ENCODE measurements around the gene TESMIN. TPM values are rescaled to one million over a fixed set of nuclear protein-coding genes. Genes with fewer than 3 reads are reported as not detected.

Gene TESMIN
- total RNA-seq, 1 experiment from 2014 or later, result 45.2 TPM

DNA sequence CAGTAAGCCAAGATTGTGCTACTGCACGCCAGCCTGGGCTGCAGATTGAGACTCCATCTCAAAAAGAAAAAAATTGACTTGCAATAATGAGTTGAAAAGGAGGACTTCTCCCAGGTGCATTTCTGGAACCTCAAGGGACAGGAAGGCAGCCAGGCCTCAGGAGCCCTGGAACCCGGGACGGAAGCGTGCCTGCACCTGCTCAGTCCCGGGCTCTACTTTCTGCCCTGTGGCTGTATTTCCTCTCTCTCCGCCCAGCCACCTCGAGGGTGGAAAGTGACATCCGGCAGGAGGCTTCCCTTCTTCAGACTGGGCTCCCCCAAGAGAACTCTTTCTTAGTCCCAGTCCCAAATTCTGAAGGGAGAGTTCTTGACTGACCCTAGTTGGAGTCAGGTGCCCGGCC, 87.2 kb downstream of the TESMIN start:
- Histone ChIP-seq H2BK120ac (ENCODE audit: low read depth, low read length, poor library complexity, severe bottlenecking) (no peak overlapping the region), H3T11ph (ENCODE audit: low read length) (no peak overlapping the region)

More for the DNA sequence above, 87.2 kb downstream of the TESMIN start:
- no peak overlapping the region for H3K18ac ChIP-seq (ENCODE audit: insufficient read length, low read depth, low read length)
- H3K9me3 ChIP-seq (ENCODE audit: control insufficient read depth, low read depth, low read length), result no peaks in the 10 kb centered on the region
- H3K9ac ChIP-seq (ENCODE audit: extremely low read depth, insufficient read length, low read length), result no peak overlapping the region
- H3K79me2 ChIP-seq (ENCODE audit: insufficient read depth, low read length), result no peaks in the 10 kb centered on the region
- no peak overlapping the region for H4K5ac ChIP-seq (ENCODE audit: insufficient read length, low read depth, low read length)
- H4K91ac ChIP-seq (ENCODE audit: insufficient read length, low read depth, low read length), result no peak overlapping the region
- no peak overlapping the region for H2BK12ac ChIP-seq (ENCODE audit: insufficient read length, low read depth, low read length)
- WGBS (ENCODE audit: extremely low coverage, insufficient read length, low lambda C conversion rate), result no CpG with 5 or more reads among the region's 9 CpGs
- no peak overlapping the region for H2AFZ ChIP-seq (ENCODE audit: low read length)
- no peak overlapping the region for H3K27ac ChIP-seq (ENCODE audit: insufficient read length, low read depth, low read length)
- H3K14ac ChIP-seq (ENCODE audit: insufficient read depth, low read length), result no peak overlapping the region; the same call in 1 of the 2 replicates
- H3K9me3 Mint-ChIP-seq, result peaks cover 3 to 6% of the 10 kb centered on the region in 2 experiments; a peak in 4 of 5 replicates
- H3K79me1 ChIP-seq (ENCODE audit: insufficient read depth, low read depth, low read length, poor library complexity, severe bottlenecking), result no peaks in the 10 kb centered on the region
- DNase-seq, result no peak
- no peaks in the 10 kb centered on the region for H3K36me3 Mint-ChIP-seq (ENCODE audit: insufficient read depth in 1 of 3, low read depth in 3 of 3)
- no peaks in the 10 kb centered on the region for H3K23me2 ChIP-seq (ENCODE audit: insufficient read length, low read depth, low read length, poor library complexity, severe bottlenecking)
- no peaks in the 10 kb centered on the region; the same call in 1 of the 2 replicates for H3K4me1 ChIP-seq (ENCODE audit: insufficient read depth, low read length)
- TF ChIP-seq, protein P1, sequence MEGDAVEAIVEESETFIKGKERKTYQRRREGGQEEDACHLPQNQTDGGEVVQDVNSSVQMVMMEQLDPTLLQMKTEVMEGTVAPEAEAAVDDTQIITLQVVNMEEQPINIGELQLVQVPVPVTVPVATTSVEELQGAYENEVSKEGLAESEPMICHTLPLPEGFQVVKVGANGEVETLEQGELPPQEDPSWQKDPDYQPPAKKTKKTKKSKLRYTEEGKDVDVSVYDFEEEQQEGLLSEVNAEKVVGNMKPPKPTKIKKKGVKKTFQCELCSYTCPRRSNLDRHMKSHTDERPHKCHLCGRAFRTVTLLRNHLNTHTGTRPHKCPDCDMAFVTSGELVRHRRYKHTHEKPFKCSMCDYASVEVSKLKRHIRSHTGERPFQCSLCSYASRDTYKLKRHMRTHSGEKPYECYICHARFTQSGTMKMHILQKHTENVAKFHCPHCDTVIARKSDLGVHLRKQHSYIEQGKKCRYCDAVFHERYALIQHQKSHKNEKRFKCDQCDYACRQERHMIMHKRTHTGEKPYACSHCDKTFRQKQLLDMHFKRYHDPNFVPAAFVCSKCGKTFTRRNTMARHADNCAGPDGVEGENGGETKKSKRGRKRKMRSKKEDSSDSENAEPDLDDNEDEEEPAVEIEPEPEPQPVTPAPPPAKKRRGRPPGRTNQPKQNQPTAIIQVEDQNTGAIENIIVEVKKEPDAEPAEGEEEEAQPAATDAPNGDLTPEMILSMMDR (conservative IDR thresholded peaks at IDR 0.05), result no peak
- no peak overlapping the region for H2BK5ac ChIP-seq (ENCODE audit: insufficient read length, low read length)
- no peak overlapping the region for H2BK20ac ChIP-seq (ENCODE audit: low read depth, low read length, poor library complexity, severe bottlenecking)
- H4K8ac ChIP-seq (replicated peaks; ENCODE audit: insufficient read length, low read depth, low read length), result no peak overlapping the region
- no peak overlapping the region for H3K27ac Mint-ChIP-seq
- H3K23ac ChIP-seq (ENCODE audit: insufficient read length, low read depth, low read length), result no peak overlapping the region
- H3K4ac ChIP-seq (ENCODE audit: low read depth, low read length), result no peak overlapping the region
- no peak overlapping the region for H3K56ac ChIP-seq (ENCODE audit: insufficient read length, low read depth, low read length)
- peaks cover 6% of the 10 kb centered on the region for H3K27me3 Mint-ChIP-seq (ENCODE audit: low read depth)
- no peak overlapping the region for H3K4me2 ChIP-seq (ENCODE audit: insufficient read depth, insufficient read length, low read length)
- H3K27me3 ChIP-seq (ENCODE audit: insufficient read depth, low read length), result no peaks in the 10 kb centered on the region
- H3K4me3 Mint-ChIP-seq, result no peak overlapping the region
- no peak overlapping the region for H2BK15ac ChIP-seq (ENCODE audit: low read depth, low read length)
- peaks cover 5 to 8% of the 10 kb centered on the region in 2 experiments for H3K4me1 Mint-ChIP-seq
- H2AK5ac ChIP-seq (ENCODE audit: insufficient read length, low read length), result no peak overlapping the region
- H4K20me1 ChIP-seq (ENCODE audit: control insufficient read depth, insufficient read depth, insufficient read length), result no peaks in the 10 kb centered on the region
